Left lung (tissue), 10 donors: ENCODE results near the gene MARCHF2. TPM values are rescaled to one million over a fixed set of nuclear protein-coding genes. Genes with fewer than 3 reads are reported as not detected.
A peak's percentile ranks its signal among the peaks of the same experiment; 100 is the strongest.

Experiments
- ATAC-seq: fragments of 200-7000 bp; cut with Tn5 transposase; one replicate; pipeline ENCODE4 v1.9.1; 2020; ENCODE audit warnings: moderate library complexity
- DNase-seq, 4 donors: peaks; one replicate each; pipeline ENCODE4 v3.0.0-alpha.2; 2013 to 2020
- H3K27ac ChIP-seq, 2 donors: fragments of 200-600 bp; sonication (generic) in 1 of 2; one replicate each; pipeline versions ENCODE4 v1.5.0 to v1.8.0; 2020 to 2021
- H3K27me3 ChIP-seq, 2 donors: fragments of 200-600 bp; sonication (generic) in 1 of 2; one replicate each; pipeline versions ENCODE4 v1.5.0 to v1.8.0; 2020 to 2021
- H3K36me3 ChIP-seq, 2 donors: fragments of 200-600 bp; sonication (generic) in 1 of 2; one replicate each; pipeline versions ENCODE4 v1.5.0 to v1.8.0; 2020 to 2021
- H3K4me1 ChIP-seq, 2 donors: fragments of 200-600 bp; one replicate each; pipeline ENCODE4 v1.8.0; 2021
- H3K4me3 ChIP-seq, 2 donors: fragments of 200-600 bp; sonication (generic) in 1 of 2; one replicate each; pipeline versions ENCODE4 v1.5.0 to v1.8.0; 2020 to 2021; ENCODE audit warnings: mild to moderate bottlenecking in 1 of 2
- H3K9me3 ChIP-seq, 2 donors: fragments of 200-600 bp; sonication (generic) in 1 of 2; one replicate each; pipeline versions ENCODE4 v1.5.0 to v1.8.0; 2020 to 2021
- CTCF ChIP-seq, 2 donors: fragments of 200-600 bp; sonication (generic) in 1 of 2; IDR thresholded peaks; one replicate each; pipeline versions ENCODE4 v1.5.0 to v1.8.0; 2021; ENCODE audit warnings: antibody characterized with exemption in 2 of 2
- intact Hi-C, 2 donors: fragments of 100-400 bp; cut with DNase I; formaldehyde crosslinking; loops; one replicate each; pipeline versions ENCODE4 v1.11.2 to v1.14.2; 2022
- polyA plus RNA-seq, 6 donors: library from polyadenylated mRNA; unstranded; fragments of 120-200 nt; gene quantifications; one replicate each; pipeline ENCODE4 v1.2.1, GENCODE V29; 2013; ENCODE audit not compliant: insufficient read length in 6 of 6
- total RNA-seq, 2 donors: library from RNA; stranded (reverse); fragmentation: NEBNext Ultra II Directional; extraction: Animal tissue kit (Norgen Biotek cat#: 25700); gene quantifications; one replicate each; pipeline ENCODE4 v1.2.1, GENCODE V29; 2021
- donor health status: DM: no; HTN: yes; CAD: no.
- donor health status: DM: no; HTN: no; CAD: no.

Gene MARCHF2
- total and polyA plus RNA-seq, 8 donors: 9.1 to 54.6 (median 12.5) TPM

- H3K9me3 ChIP-seq: no peaks in the 10 kb centered on the region
- H3K36me3 ChIP-seq: peaks cover 0 to 11% of the 10 kb centered on the region in 2 donors
- DNase-seq: no peak
- H3K27me3 ChIP-seq: no peaks in the 10 kb centered on the region
- H3K27ac ChIP-seq: peak overlapping the region; percentile 90 to 95
- H3K4me1 ChIP-seq: peaks cover 34 to 61% of the 10 kb centered on the region in 2 donors
- no peak for ATAC-seq
- intact Hi-C loops: no loop called here
- peak overlapping the region; percentile 92 to 93 for H3K4me3 ChIP-seq
- TF ChIP-seq CTCF (IDR thresholded peaks at IDR 0.05): no peak
Observed at GRCh38 chr19:8446061-8446709, 33.1 kb downstream of the MARCHF2 start.

- no peak overlapping the region for H3K27ac ChIP-seq
- ATAC-seq: no peak
- no peak for DNase-seq
- no peak overlapping the region for H3K4me3 ChIP-seq
- no peaks in the 10 kb centered on the region for H3K9me3 ChIP-seq
- peaks cover 0 to 22% of the 10 kb centered on the region in 2 donors for H3K36me3 ChIP-seq
- no peaks in the 10 kb centered on the region for H3K27me3 ChIP-seq
- intact Hi-C loops: no loop called here
- H3K4me1 ChIP-seq: peaks cover 51 to 87% of the 10 kb centered on the region in 2 donors
- no peak for TF ChIP-seq CTCF (IDR thresholded peaks at IDR 0.05)
Observed at GRCh38 chr19:8449830-8450229, 36.7 kb downstream of the MARCHF2 start.

GRCh38 chr19:8451377-8451776 lies 38.3 kb downstream of the MARCHF2 start:
- TF ChIP-seq CTCF (IDR thresholded peaks at IDR 0.05): no peak
- ATAC-seq: no peak
- intact Hi-C loops: no loop called here

GRCh38 chr19:8451885-8452284 lies 38.8 kb downstream of the MARCHF2 start:
- intact Hi-C loops: no loop called here
- ATAC-seq: peak; percentile 83
- no peak overlapping the region for H3K4me3 ChIP-seq

More at GRCh38 chr19:8451377-8451776, 38.3 kb downstream of the MARCHF2 start:
- H3K9me3 ChIP-seq: no peaks in the 10 kb centered on the region
- peak overlapping the region; percentile 41 to 45 for H3K27ac ChIP-seq
- peaks cover 45 to 95% of the 10 kb centered on the region in 2 donors for H3K4me1 ChIP-seq
- H3K27me3 ChIP-seq: no peaks in the 10 kb centered on the region
- peaks cover 0 to 34% of the 10 kb centered on the region in 2 donors for H3K36me3 ChIP-seq
- no peak for DNase-seq
- no peak overlapping the region for H3K4me3 ChIP-seq

More at GRCh38 chr19:8451885-8452284, 38.8 kb downstream of the MARCHF2 start:
- Histone ChIP-seq H3K9me3 (no peaks in the 10 kb centered on the region), H3K27ac (peak overlapping the region; percentile 41 to 45), H3K36me3 (peaks cover 0 to 34% of the 10 kb centered on the region in 2 donors), H3K4me1 (peaks cover 40 to 95% of the 10 kb centered on the region in 2 donors), H3K27me3 (no peaks in the 10 kb centered on the region)
- no peak for DNase-seq
- TF ChIP-seq CTCF (IDR thresholded peaks at IDR 0.05): no peak
